DND-41 (cell line): ENCODE measurements around the gene KHSRP.

Experiments used
- ATAC-seq: fragments of 200-7000 bp; cut with Tn5 transposase; 3 replicates; pipeline ENCODE4 v1.9.1; 2021; ENCODE audit warnings: low read depth; ENCODE audit not compliant: insufficient read depth
- DNase-seq: peaks from one replicate; pipeline ENCODE4 v3.0.0-alpha.2; 2020
- H2AFZ ChIP-seq: 2 replicates; pipeline ENCODE4 v1.6.0; 2012; ENCODE audit warnings: low read depth, low read length
- H3K27ac ChIP-seq: 2 replicates; pipeline ENCODE4 v1.5.1; 2012; ENCODE audit warnings: low read length, inconsistent platforms
- H3K27me3 ChIP-seq: fragments of 200-600 bp; sonication (generic); 2 replicates; pipeline ENCODE4 v1.6.0; 2012; ENCODE audit warnings: low read length, mild to moderate bottlenecking, inconsistent platforms; ENCODE audit not compliant: insufficient read depth, poor library complexity
- H3K36me3 ChIP-seq: 2 replicates; pipeline ENCODE4 v1.5.1; 2012; ENCODE audit warnings: low read length, inconsistent platforms; ENCODE audit not compliant: insufficient read depth
- H3K4me1 ChIP-seq: 2 replicates; pipeline ENCODE4 v1.5.1; 2012; ENCODE audit warnings: mild to moderate bottlenecking, low read length; ENCODE audit not compliant: insufficient read depth
- H3K4me2 ChIP-seq: 2 replicates; pipeline ENCODE4 v1.6.0; 2012; ENCODE audit warnings: mild to moderate bottlenecking, moderate library complexity, low read length, inconsistent platforms; ENCODE audit not compliant: insufficient read depth
- H3K4me3 ChIP-seq, 2 experiments: fragments of 200-600 bp in 1 of 2; shearing (Covaris generic) in 1 of 2; 2 replicates each; pipeline ENCODE4 v1.5.1; 2012 to 2016; ENCODE audit warnings: inconsistent platforms in 2 of 2, low read length in 2 of 2, mild to moderate bottlenecking in 2 of 2, low read depth in 1 of 2, moderate library complexity in 1 of 2
- H3K79me2 ChIP-seq: 2 replicates; pipeline ENCODE4 v1.6.0; 2012; ENCODE audit warnings: low read length, inconsistent platforms; ENCODE audit not compliant: insufficient read depth
- H3K9ac ChIP-seq: 2 replicates; pipeline ENCODE4 v1.6.0; 2012; ENCODE audit warnings: low read depth, mild to moderate bottlenecking, inconsistent platforms, low read length, moderate library complexity
- H3K9me3 ChIP-seq: 2 replicates; pipeline ENCODE4 v1.5.1; 2012; ENCODE audit warnings: low read length, moderate library complexity, mild to moderate bottlenecking, inconsistent platforms; ENCODE audit not compliant: insufficient read depth, severe bottlenecking
- H4K20me1 ChIP-seq: 2 replicates; pipeline ENCODE4 v1.6.0; 2012; ENCODE audit warnings: low read length; ENCODE audit not compliant: insufficient read depth
- CTCF ChIP-seq: IDR thresholded peaks from 2 replicates; pipeline ENCODE4 v1.5.1; 2012; ENCODE audit warnings: borderline replicate concordance, low read length, moderate library complexity, mild to moderate bottlenecking; ENCODE audit not compliant: poor library complexity, severe bottlenecking; ENCODE audit errors: extremely low read depth
- EZH2 ChIP-seq: IDR thresholded peaks from 3 replicates; pipeline ENCODE4 v1.6.1; 2012; ENCODE audit warnings: borderline replicate concordance, low read depth, mild to moderate bottlenecking, moderate library complexity, low read length, inconsistent platforms; ENCODE audit not compliant: severe bottlenecking

KHSRP gene

GRCh38 chr19:6443986-6444385 is 19.4 kb upstream of the KHSRP start:
- no peak overlapping the region for H2AFZ ChIP-seq
- H3K4me1 ChIP-seq, result no peaks in the 10 kb centered on the region
- TF ChIP-seq CTCF (no peak), EZH2 (no peak)
- H3K9me3 ChIP-seq, result no peaks in the 10 kb centered on the region
- no peaks in the 10 kb centered on the region for H3K27me3 ChIP-seq
- no peak overlapping the region for H3K4me2 ChIP-seq
- no peaks in the 10 kb centered on the region for H3K79me2 ChIP-seq
- H3K27ac ChIP-seq, result no peak overlapping the region
- H3K36me3 ChIP-seq, result peaks cover 5% of the 10 kb centered on the region; the same call in 1 of the 2 replicates
- H4K20me1 ChIP-seq, result peaks cover 2% of the 10 kb centered on the region; the same call in 1 of the 2 replicates
- DNase-seq (no peak), ATAC-seq (no peak)
- no peak overlapping the region for H3K9ac ChIP-seq
- H3K4me3 ChIP-seq, result no peak overlapping the region

DNA sequence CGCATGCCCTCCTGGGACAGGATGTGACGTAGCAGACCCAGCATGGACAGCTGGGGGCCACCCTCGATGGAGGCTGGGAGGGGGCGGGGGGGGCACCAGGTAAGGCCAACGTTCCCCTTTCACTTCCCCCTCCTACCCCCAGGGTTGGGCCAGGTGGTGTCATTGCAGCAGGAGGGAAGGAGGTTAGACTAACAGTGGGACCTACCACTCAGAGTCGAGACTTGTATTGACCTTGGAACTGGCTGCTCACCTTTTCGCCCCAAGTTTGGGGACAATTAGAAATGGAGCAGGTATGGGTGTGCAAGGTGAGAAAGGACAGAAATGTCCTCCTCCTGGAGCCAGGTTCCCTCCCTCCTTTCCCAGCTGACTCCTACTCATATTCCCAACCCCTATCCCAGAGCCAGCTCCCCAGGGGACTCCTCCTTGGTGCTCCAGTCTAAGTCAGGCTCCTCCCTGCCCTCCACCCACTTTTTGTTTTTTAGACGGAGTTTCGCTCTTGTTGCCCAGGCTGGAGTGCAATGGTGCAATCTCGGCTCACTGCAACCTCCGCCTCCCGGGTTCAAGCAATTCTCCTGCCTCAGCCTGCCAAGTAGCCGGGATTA is 17.6 kb upstream of the KHSRP start:
- Histone ChIP-seq H2AFZ (no peak overlapping the region), H4K20me1 (peaks cover 2% of the 10 kb centered on the region; the same call in 1 of the 2 replicates), H3K27me3 (no peaks in the 10 kb centered on the region), H3K4me1 (no peaks in the 10 kb centered on the region), H3K9ac (no peak overlapping the region), H3K36me3 (peaks cover 5% of the 10 kb centered on the region; the same call in 1 of the 2 replicates), H3K79me2 (no peaks in the 10 kb centered on the region), H3K4me2 (no peak overlapping the region), H3K4me3 (no peak overlapping the region), H3K9me3 (no peaks in the 10 kb centered on the region), H3K27ac (no peak overlapping the region)
- DNase-seq, result no peak
- no peak for TF ChIP-seq EZH2
- no peak for TF ChIP-seq CTCF
- no peak for ATAC-seq

DNA sequence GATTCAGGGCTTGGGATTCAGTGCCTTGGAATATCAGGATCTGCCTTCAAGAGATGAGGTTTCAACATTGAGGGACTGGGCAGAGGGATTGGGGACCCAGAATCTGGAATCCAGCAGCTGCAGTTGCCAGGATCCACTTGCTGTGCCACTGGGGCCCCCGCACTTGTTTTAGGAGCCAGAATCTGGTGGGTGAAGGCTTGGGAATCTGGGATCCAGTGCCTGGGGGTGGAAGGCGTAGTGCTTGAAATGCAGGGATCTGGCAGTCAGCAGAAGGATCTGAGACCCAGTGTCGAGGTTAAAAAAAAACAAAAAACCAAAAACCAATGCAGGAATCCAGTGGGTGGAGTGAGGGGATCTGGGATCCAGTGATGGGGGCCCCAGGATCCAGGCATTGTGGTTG is 16.3 kb upstream of the KHSRP start:
- H4K20me1 ChIP-seq, result peaks cover 2% of the 10 kb centered on the region; the same call in 1 of the 2 replicates
- no peaks in the 10 kb centered on the region for H3K4me1 ChIP-seq
- no peak overlapping the region for H2AFZ ChIP-seq
- DNase-seq (no peak), ATAC-seq (no peak)
- H3K79me2 ChIP-seq, result no peaks in the 10 kb centered on the region
- H3K4me3 ChIP-seq, result no peak overlapping the region
- H3K27me3 ChIP-seq, result no peaks in the 10 kb centered on the region
- no peaks in the 10 kb centered on the region for H3K9me3 ChIP-seq
- TF ChIP-seq CTCF (no peak), EZH2 (no peak)
- H3K27ac ChIP-seq, result no peak overlapping the region
- H3K9ac ChIP-seq, result no peak overlapping the region
- H3K36me3 ChIP-seq, result no peaks in the 10 kb centered on the region
- H3K4me2 ChIP-seq, result no peak overlapping the region
